Stimulated activated CD4-positive, alpha-beta T cell treated with anti-CD3 and anti-CD28 coated beads, Interleukin-2, amount 100 ng/mL, for 48 hours (primary cell): Measurements from ENCODE around the gene CTCF.
A peak's percentile ranks its signal among the peaks of the same experiment; 100 is the strongest.
"Not testable (repeated sequence)": the region's sequence is repeated elsewhere in the genome, so short reads cannot be mapped to it uniquely, and the experiment has no call there.

ENCODE experiments used
- DNase-seq, 2 donors: peaks; one replicate each; pipeline ENCODE4 v3.0.0-alpha.2; 2020

The CTCF gene, protein sequence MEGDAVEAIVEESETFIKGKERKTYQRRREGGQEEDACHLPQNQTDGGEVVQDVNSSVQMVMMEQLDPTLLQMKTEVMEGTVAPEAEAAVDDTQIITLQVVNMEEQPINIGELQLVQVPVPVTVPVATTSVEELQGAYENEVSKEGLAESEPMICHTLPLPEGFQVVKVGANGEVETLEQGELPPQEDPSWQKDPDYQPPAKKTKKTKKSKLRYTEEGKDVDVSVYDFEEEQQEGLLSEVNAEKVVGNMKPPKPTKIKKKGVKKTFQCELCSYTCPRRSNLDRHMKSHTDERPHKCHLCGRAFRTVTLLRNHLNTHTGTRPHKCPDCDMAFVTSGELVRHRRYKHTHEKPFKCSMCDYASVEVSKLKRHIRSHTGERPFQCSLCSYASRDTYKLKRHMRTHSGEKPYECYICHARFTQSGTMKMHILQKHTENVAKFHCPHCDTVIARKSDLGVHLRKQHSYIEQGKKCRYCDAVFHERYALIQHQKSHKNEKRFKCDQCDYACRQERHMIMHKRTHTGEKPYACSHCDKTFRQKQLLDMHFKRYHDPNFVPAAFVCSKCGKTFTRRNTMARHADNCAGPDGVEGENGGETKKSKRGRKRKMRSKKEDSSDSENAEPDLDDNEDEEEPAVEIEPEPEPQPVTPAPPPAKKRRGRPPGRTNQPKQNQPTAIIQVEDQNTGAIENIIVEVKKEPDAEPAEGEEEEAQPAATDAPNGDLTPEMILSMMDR

DNA sequence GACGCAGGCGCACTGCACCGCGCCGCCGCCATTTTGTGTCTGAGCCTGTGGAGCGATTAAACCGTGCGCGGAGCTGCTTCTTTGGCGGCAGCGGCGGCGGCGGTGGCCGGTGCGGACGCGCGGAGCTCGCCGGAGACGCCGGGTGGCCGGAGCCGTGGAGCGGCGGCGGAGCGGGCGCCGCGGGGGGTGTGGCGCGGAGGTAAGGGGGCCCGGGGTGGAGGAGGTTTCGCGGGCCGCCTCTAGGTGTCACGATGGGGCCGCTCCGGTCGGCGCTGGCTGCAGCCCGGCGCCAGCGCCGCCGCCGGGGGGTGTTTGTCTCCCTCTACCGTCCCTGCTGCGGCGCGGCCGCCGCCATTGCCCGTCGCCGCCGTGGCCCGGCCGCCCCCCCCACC is at the start of gene CTCF:
CTCF (plus strand) TSS at position 1 of the 392 bp plus-strand sequence. CDS start 48,307 bp downstream, outside the sequence.
- peak; percentile 63 to 76 for DNase-seq

DNA sequence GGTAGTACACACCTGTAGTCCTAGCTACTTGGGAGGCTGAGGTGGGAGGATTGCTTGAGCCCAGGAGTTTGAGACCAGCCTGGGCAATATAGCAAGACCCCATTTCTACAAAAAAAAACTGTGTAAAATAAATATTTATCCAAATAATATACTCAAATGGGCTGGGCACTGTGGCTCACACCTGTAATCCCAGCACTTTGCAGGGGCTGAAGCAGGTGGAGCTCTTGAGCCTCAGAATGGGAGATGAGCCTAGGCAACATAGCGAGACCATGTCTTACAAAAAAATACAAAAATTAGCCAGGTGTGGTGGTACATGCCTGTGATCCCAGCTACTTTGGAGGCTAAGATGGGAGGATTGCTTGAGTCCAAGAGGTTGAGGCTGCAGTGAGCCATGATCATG is 48.4 kb upstream of the CTCF start:
- DNase-seq = not testable (repeated sequence)

DNA sequence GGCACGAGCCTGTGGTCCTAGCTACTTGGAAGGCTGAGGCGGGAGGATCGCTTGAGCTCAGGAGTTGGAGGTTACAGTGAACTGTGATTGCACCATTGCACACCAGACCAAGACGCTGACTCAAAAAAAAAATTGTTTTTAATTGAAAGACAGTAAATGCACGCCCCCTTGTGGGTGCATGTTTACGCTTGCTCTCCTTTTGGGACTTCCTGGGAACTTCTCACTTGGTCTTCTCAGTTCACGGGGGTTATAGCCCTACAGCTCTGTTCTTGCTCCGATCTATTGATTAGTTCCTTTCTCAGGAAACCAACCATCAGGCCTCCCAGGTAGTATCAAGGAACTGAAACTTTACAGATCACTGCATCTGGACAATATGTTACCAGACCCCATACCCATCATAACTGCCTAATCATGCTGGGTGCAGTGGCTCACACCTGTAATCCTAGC is 47.9 kb upstream of the CTCF start:
- DNase-seq = peak; percentile 75

DNA sequence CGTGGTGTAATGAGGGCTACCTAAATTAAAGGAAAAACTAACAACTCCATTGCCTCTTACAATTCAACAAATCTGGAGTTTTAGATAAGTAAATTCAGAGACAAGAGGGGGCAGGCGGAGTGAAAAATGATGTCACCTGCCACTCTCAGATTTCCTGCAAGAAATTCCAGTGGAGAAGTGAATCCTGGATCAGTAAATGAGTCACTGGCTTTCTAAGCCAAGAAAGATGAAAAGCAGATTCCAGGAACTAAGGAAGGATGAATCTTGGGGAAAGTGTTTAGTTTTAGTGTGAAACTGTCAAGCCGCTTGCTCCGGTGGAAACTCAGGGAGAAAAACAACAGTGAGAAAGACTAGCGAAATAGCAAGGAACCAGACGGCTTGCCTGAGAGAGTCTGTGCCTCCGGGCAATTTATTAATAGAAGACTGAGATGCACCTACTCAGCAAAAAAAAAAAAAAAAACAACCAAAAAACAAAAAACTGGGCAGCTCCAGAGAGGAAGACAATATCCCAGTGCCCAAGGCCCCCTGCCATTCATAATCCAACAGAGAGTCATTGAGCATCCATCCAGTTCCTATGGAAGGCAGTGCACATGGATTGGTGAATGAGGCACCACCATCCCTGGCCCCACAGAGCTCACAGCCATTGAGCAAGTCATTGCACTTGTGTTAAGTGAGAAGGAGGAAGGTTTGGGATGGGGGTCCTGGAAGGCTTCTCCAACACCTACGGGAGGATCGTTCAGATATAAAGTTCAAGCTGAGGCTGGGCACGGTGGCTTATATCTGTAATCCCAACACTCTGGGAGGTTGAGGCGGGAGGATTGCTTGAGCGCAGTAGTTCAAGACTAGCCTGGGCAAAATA is 45.8 kb upstream of the CTCF start:
- DNase-seq = no peak

DNA sequence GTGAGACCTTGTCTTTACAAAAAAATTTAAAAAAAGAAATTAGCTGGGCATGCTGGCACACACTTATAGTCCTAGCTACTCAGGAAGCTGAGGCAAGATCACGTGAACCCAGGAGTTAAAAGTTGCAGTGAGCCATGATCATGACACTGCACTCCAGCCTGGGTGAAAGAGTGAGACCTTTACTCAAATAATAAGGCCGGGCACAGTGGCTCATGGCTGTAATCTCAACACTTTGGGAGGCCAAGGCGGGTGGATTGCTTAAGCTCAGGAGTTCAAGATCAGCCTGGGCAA is 45.2 kb upstream of the CTCF start:
- no peak for DNase-seq

DNA sequence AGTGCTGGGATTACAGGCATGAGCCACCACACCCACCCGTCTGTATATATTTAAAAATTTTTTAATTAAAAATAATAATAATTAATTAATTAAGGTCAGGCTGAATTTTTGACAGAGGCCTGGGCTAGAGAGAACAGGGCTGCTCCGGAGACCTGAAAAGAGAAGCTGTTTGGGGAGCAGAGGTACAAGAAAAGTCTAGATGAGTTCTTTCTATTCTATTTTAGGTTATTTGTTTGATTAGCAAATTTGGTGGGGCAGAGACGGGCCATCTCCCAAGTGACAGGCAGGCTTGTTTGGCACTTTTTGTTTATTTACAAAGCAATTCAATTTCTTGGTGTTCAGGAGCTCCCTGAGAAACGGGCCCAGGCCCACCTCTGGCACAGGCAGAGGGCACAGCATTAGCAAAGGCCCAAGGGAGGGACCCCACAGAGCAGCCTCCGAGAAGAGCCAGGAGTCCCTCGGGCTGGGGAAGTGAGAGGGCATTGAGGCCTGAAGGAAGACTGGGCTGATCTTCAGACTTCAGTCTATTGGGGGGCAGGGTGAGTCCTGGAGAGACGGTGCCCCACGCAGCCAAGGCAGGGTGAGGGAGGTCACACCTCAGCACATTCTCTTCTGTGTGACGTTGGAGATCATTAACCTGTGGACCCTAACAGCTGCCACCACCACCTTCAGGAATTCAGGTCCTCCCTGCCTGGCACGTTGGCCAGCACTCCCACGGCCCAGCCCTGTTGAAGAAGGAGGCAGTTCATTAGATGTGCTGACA is 44.5 kb upstream of the CTCF start:
- no peak for DNase-seq

- no peak for DNase-seq
Measured at GRCh38 chr16:67518676-67519075, 43.6 kb upstream of the CTCF start.

DNA sequence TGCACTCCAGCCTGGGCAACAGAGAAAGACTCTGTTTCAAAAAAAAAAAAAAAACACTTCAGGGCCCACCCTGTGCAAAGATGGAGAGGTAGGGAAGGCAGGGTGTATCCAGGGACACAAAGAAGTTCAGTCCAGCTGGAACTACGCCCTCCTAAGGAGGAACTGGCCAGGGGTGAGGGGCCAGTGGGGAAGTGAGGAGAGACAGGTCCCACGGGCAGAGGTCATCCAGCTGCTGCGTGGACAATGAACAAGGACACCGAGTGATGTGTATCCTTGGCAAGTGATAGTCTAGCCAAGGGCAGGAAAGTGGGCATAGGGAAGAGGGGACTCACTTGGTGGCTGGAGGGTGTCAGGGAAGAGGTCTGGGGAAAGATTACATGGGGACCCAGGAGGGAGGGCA is 43.1 kb upstream of the CTCF start:
- no peak for DNase-seq

GRCh38 chr16:67521095-67521804 is 41.1 kb upstream of the CTCF start:
- DNase-seq = peak; percentile 99 to 100

DNA sequence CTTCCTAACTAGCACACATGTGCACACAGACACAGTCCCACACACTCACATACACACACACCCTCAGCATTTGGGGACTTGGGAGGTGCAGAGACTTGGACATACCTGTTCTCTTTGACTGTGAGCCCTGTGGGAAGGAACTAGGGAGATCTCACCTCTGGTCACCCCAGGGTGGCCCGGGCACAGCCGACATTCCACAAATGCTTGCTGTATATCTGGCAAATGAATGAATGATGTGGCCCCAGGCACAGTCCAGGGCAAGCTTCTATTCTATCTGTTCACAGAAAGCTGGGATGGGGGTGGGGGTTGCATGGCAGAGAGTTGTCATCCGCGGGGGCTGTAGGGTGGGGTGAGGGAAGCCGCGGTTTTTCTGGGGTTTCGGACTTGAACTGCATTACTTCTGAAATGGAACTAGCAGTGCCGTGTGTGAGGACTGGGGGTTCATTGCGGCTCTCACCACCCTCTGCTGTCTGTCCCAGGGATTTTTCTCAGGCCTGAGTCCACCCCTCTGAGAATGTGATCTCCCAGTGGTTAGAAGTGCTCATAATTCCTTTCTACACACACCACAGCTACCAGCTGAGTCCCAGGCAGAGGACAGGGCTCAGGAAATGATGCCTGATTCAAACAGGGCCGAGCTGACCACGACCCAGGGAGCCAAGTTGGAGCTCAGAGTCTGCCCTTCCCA is 37.0 kb upstream of the CTCF start:
- no peak for DNase-seq

DNA sequence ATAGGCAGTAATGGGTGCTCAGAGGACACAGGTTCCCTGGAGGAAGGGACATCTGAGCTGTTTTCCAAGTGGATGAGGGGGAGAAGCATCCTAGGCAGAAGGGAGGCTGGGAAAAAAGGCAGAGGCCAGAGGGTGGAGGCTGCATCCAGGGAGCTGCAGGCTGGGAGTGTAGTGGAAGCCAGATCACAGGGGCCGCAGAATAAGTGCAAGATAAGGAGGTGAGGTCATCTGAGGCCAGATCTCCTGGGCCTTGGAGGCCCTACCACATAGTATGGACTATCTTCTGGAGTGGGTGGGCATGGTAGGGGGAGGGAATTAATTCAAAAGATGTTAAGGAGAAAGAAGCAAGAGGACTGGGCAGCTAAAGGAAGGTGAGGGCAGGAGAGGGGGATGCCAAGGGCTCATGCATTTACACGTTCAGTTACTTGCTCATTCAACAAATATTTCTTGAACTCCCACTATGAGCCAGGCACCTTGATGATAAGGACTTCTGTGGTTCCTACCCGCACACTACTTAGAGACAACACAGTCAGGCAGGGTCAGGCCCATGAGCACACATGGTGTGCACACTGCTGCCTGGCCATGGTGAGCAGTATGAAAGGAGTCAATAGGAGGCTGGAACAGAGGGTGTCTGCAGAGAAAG is 36.1 kb upstream of the CTCF start:
- DNase-seq = no peak

GRCh38 chr16:67528222-67528869 is 34.0 kb upstream of the CTCF start, which contains the start of gene RIPOR1:
RIPOR1 (plus strand) TSS chr16:67528829; CDS start chr16:67538447, 9,618 bp downstream.
- DNase-seq = peak in 1 of 2 donors; percentile 36

- no peak for DNase-seq
Measured at GRCh38 chr16:67528870-67529581, 33.3 kb upstream of the CTCF start.

- no peak for DNase-seq
Measured at GRCh38 chr16:67529582-67530012, 32.7 kb upstream of the CTCF start.

DNA sequence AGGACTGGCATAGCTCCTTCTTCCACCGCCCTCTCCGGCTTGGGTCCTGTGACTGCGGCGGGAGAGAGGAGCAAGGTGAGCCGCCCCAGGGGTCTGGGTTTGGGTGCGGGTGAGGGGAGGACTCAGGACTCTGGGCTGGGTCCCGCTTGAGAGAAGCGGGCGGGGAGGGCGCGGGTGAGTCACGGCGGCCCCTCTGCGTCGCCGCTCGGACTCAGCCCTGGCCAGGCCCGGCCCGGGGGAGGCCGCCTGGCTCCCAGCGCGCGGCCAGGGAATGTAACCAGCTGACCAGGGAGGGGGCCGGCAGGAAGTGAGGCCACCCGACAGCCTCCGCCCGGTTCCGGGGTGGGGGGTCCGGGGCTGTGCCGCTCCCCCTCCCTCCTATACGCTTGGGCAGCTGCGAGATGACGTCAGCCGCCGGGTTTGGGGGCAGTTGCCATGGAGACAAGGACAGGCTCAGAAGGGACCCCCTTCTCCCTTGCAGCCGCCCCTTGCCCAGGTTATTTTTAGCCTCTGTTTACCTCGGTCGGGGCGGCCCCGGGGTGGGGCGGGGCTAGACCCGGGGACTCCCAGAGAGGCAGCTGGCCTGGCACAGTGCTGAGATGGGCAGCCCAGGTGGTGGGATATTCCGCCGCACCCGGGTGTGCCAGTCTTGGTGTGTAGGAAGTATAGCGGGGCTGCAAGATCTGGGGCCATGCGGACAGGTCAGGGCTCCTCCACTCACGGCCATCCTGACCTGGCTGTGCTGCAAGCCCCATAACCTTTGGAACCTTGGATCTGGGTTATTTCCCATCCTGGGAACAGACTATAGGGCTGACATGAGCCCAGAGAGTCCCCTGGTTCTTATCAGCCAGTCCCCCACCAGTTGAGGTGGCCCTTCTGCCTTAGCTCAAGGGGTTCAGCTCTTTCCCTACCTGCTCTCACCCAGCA is 32.0 kb upstream of the CTCF start:
- no peak for DNase-seq

DNA sequence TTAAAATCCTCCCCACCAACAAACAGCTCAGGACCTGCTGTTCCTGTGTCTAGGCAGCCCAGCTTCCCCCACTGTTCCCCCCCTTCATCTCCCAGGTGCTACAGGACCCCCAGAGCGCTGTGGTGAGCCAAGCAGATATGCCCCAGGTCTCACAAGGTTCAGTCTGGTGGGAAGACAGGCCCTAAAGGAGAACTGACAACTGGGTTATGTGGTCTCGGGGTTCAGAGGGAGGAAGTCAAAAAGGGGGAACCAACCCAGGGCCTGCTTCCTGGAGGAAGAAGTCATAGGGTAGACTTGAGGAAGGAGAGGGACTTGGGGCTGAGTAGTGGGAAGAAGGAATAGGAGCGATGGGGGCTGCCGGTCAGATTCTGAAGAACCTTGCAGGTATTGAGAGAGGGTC is 31.1 kb upstream of the CTCF start:
- no peak for DNase-seq

DNA sequence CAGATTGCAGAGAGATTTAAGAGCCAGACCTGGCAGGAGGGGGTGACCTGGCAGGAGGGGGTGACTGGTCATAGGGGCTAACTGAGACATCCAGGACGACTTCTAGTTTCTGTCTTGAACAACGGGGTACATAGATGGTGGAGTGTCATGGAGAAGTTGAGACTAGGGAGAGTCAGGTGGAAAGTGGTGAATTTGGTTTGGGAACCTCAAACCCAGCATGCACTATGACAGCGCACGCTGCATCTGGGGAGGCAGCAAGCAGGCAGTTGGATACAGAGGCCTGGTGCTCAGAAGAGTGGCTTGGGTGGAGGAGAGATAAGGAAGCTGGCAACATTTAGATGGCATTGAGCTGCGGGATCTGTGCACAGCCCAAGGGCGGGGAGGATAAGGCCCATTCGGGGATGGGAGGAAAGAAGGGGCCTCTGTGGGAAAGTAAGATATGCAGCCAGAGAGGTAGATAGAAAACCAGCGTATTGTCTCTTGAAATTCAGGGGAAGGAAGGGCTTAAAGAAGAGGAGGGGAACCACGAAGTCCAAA is 29.2 kb upstream of the CTCF start:
- no peak for DNase-seq

GRCh38 chr16:67533987-67534386 is 28.3 kb upstream of the CTCF start:
- DNase-seq = not testable (repeated sequence)
